Measurements from ENCODE around the gene RAP1A. TPM values are rescaled to one million over a fixed set of nuclear protein-coding genes. Genes with fewer than 3 reads are reported as not detected.

RAP1A gene
- total RNA-seq, 1 experiment from 2014 or later = 20.6 TPM

DNA sequence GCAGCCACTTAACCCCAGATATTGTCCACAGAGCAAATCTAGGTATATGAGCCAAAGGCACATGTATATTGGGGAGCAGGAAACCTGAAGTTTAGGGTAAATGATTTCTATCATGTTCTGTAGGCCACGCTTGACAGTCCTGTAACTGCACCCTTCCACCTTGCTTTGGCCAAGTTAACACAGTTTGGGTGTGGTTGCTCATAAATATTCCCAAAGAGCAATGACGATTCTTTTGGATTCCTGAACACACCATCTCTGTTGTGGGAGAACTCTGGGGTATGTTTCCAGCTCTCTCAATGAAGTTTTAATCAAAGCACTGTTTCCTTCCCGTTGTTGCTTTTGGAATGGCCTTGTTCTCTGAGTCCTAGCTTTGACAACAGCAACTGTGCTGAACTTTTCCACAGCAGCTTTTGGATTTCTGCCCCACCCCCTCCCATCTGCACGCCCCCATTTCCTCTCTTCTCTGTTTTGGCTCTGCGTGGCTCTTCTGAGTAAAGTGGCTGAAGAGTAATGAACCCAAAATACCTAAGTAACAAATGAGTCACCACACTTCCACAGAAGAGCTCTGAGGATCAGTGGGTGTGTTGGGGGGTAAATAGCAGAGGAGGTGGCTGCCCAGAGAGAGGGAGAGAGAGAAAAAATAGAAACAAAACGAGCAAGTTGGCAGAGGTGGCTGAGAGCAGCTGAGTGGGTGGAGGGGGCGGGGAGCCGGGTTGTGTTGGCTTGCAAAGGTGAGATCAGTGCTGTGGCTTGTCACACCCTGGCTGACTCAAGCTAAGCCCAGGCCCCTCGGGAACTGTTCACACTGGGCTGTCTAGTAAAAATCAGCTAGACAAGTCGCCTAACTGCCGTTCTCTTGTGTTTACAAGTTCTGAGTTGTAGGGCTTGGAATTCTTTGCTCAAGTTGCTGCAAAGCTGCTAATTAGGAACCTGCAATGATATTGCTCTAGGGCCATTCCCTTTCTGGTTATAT is 26.9 kb upstream of the RAP1A start:
- Histone ChIP-seq H3K36me3 (replicated peaks; ENCODE audit: control insufficient read depth, insufficient read depth, low read length) (no peaks in the 10 kb centered on the region), H3K4me3 (ENCODE audit: insufficient read depth, low read depth, low read length) (no peak overlapping the region), H3K27me3 (ENCODE audit: control insufficient read depth, insufficient read depth, low read length) (no peaks in the 10 kb centered on the region)
- DNase-seq = peak; percentile 45

- H3K36me3 ChIP-seq (replicated peaks; ENCODE audit: control insufficient read depth, insufficient read depth, low read length) = no peaks in the 10 kb centered on the region
- no peak for DNase-seq
- H3K4me3 ChIP-seq (ENCODE audit: insufficient read depth, low read depth, low read length) = no peak overlapping the region
- no peaks in the 10 kb centered on the region for H3K27me3 ChIP-seq (ENCODE audit: control insufficient read depth, insufficient read depth, low read length)
These were observed 25.9 kb upstream of the RAP1A start for GRCh38 chr1:111593403-111594305.

DNA sequence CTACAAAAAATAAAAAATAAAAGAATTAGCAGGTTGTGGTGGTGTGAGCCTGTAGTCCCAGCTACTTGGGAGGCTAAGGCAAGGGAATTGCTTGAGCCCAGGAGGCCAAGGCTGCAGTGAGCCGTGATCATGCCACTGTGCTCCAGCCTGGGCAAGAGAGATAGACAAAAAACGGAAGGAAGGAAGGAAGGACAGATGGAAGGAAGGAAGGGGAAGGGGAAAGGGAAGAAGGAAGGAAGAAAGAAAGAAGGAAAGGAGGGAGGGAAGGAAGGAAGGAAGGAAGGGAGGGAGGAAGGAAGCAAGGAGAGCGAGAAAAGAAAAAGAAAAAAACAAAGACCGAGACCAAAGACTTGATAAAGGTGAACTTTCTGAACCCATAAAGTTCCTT is 25.3 kb upstream of the RAP1A start:
- Histone ChIP-seq H3K4me3 (ENCODE audit: insufficient read depth, low read depth, low read length) (no peak overlapping the region), H3K27me3 (ENCODE audit: control insufficient read depth, insufficient read depth, low read length) (no peaks in the 10 kb centered on the region), H3K36me3 (replicated peaks; ENCODE audit: control insufficient read depth, insufficient read depth, low read length) (no peaks in the 10 kb centered on the region)
- DNase-seq = no peak

- Histone ChIP-seq H3K27me3 (ENCODE audit: control insufficient read depth, insufficient read depth, low read length) (no peaks in the 10 kb centered on the region), H3K4me3 (ENCODE audit: insufficient read depth, low read depth, low read length) (no peak overlapping the region), H3K36me3 (replicated peaks; ENCODE audit: control insufficient read depth, insufficient read depth, low read length) (no peaks in the 10 kb centered on the region)
- no peak for DNase-seq
These were observed 23.8 kb upstream of the RAP1A start for GRCh38 chr1:111595807-111596206.

DNA sequence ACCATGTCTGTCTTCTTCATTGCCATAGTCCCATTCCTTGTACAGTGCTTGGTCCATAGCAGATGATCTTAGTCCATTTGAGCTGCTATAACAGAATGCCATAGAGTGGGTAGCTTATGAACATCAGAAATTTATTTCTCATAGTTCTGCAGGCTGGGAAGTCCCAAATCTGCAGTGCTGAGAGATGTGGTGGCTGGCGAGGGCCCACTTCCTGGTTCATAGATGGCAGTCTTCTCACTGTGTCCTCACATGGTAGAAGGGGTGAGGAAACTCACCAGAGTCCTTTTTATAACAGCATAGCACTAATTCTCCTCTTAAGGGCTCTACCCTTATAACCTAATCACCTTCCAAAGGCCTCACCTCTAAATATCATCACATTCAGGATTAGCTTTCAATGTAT is 23.1 kb upstream of the RAP1A start:
- Histone ChIP-seq H3K27me3 (ENCODE audit: control insufficient read depth, insufficient read depth, low read length) (no peaks in the 10 kb centered on the region), H3K36me3 (replicated peaks; ENCODE audit: control insufficient read depth, insufficient read depth, low read length) (no peaks in the 10 kb centered on the region), H3K4me3 (ENCODE audit: insufficient read depth, low read depth, low read length) (no peak overlapping the region)
- no peak for DNase-seq

- Histone ChIP-seq H3K27me3 (ENCODE audit: control insufficient read depth, insufficient read depth, low read length) (no peaks in the 10 kb centered on the region), H3K4me3 (ENCODE audit: insufficient read depth, low read depth, low read length) (no peak overlapping the region), H3K36me3 (replicated peaks; ENCODE audit: control insufficient read depth, insufficient read depth, low read length) (no peaks in the 10 kb centered on the region)
- no peak for DNase-seq
These were observed 22.2 kb upstream of the RAP1A start for GRCh38 chr1:111597426-111597825.

DNA sequence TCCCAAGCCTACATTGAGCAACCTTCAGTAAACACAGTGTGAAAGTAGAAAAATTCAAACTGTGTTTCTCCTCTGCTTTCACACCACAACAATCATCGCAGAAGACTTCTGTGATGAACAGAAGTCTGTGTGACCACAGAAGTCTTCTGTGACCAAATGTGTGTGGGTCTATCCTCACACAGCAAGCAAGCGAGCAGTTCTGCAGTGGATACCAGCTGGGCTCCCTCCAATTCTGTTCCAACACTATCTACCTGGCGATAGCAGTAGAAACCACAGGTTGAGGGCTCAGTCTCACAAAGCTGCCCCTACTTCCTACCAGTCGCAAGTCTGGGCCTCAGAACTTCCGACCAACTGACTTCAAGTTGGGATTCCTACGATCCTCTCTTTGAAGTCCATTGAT is 21.0 kb upstream of the RAP1A start:
- Histone ChIP-seq H3K36me3 (replicated peaks; ENCODE audit: control insufficient read depth, insufficient read depth, low read length) (no peaks in the 10 kb centered on the region), H3K27me3 (ENCODE audit: control insufficient read depth, insufficient read depth, low read length) (no peaks in the 10 kb centered on the region), H3K4me3 (ENCODE audit: insufficient read depth, low read depth, low read length) (no peak overlapping the region)
- no peak for DNase-seq

GRCh38 chr1:111599781-111600693 is 19.6 kb upstream of the RAP1A start:
- H3K27me3 ChIP-seq (ENCODE audit: control insufficient read depth, insufficient read depth, low read length) = no peaks in the 10 kb centered on the region
- DNase-seq = no peak
- no peak overlapping the region for H3K4me3 ChIP-seq (ENCODE audit: insufficient read depth, low read depth, low read length)
- H3K36me3 ChIP-seq (replicated peaks; ENCODE audit: control insufficient read depth, insufficient read depth, low read length) = no peaks in the 10 kb centered on the region

GRCh38 chr1:111600886-111601386 is 18.7 kb upstream of the RAP1A start:
- Histone ChIP-seq H3K4me3 (ENCODE audit: insufficient read depth, low read depth, low read length) (no peak overlapping the region), H3K36me3 (replicated peaks; ENCODE audit: control insufficient read depth, insufficient read depth, low read length) (no peaks in the 10 kb centered on the region), H3K27me3 (ENCODE audit: control insufficient read depth, insufficient read depth, low read length) (no peaks in the 10 kb centered on the region)
- DNase-seq = no peak

GRCh38 chr1:111602302-111602701 is 17.3 kb upstream of the RAP1A start:
- no peak overlapping the region for H3K4me3 ChIP-seq (ENCODE audit: insufficient read depth, low read depth, low read length)
- DNase-seq = no peak
- no peaks in the 10 kb centered on the region for H3K27me3 ChIP-seq (ENCODE audit: control insufficient read depth, insufficient read depth, low read length)

GRCh38 chr1:111602974-111603373 is 16.6 kb upstream of the RAP1A start:
- Histone ChIP-seq H3K36me3 (replicated peaks; ENCODE audit: control insufficient read depth, insufficient read depth, low read length) (no peaks in the 10 kb centered on the region), H3K27me3 (ENCODE audit: control insufficient read depth, insufficient read depth, low read length) (no peaks in the 10 kb centered on the region), H3K4me3 (ENCODE audit: insufficient read depth, low read depth, low read length) (no peak overlapping the region)
- no peak for DNase-seq

More at GRCh38 chr1:111602302-111602701, 17.3 kb upstream of the RAP1A start:
- H3K36me3 ChIP-seq (replicated peaks; ENCODE audit: control insufficient read depth, insufficient read depth, low read length) = no peaks in the 10 kb centered on the region

DNA sequence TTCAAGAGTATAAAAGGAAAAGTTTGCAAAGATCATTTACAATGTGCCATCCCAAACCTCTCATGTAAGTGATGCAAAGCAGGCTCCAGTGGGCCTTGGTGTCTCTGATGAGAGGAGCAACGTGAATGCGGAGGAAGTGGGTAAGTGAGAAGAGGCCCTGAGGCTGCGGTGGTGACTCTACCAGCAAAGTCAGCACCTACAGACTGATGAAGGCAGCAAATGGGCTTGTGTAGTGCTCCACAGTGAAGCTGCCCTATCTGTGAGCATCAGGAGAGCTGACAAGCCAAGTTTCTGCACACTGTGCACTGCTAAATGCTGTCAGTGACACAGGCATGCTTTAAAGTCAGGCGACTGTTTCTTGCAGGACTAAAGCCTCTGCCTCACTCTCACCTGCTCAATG is 15.6 kb upstream of the RAP1A start:
- Histone ChIP-seq H3K36me3 (replicated peaks; ENCODE audit: control insufficient read depth, insufficient read depth, low read length) (no peaks in the 10 kb centered on the region), H3K4me3 (ENCODE audit: insufficient read depth, low read depth, low read length) (no peak overlapping the region), H3K27me3 (ENCODE audit: control insufficient read depth, insufficient read depth, low read length) (no peaks in the 10 kb centered on the region)
- DNase-seq = no peak

- Histone ChIP-seq H3K36me3 (replicated peaks; ENCODE audit: control insufficient read depth, insufficient read depth, low read length) (no peaks in the 10 kb centered on the region), H3K27me3 (ENCODE audit: control insufficient read depth, insufficient read depth, low read length) (no peaks in the 10 kb centered on the region), H3K4me3 (ENCODE audit: insufficient read depth, low read depth, low read length) (no peak overlapping the region)
- DNase-seq = no peak
These were observed 14.7 kb upstream of the RAP1A start for GRCh38 chr1:111604931-111605330.

DNA sequence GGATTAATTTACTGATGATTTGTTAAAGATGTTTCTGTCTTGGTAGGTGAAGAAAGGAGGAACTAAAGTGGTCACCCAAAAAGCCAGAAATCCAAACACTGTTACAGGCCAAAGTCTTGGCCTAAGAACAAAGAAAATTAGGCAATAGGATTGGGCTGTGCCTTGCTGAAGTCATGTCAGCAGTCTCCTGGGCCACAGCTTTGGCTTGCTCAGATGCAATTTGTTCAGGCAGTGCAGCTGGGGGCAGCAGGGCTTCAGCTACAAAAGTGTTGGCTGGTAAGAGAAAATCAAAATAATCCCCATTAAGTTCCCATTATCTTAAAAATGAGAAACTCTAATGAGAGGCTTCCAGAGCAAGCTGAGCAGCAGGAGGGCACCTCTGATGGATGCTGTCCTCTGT is 14.0 kb upstream of the RAP1A start:
- Histone ChIP-seq H3K36me3 (replicated peaks; ENCODE audit: control insufficient read depth, insufficient read depth, low read length) (no peaks in the 10 kb centered on the region), H3K4me3 (ENCODE audit: insufficient read depth, low read depth, low read length) (no peak overlapping the region), H3K27me3 (ENCODE audit: control insufficient read depth, insufficient read depth, low read length) (no peaks in the 10 kb centered on the region)
- DNase-seq = no peak

Data from H7 (cell line).